HCT116 (cell line): ENCODE measurements around the gene TMEM204. TPM values are rescaled to one million over a fixed set of nuclear protein-coding genes. Genes with fewer than 3 reads are reported as not detected.

Experiments used
- ATAC-seq: fragments of 200-7000 bp; cut with Tn5 transposase; 2 replicates; pipeline ENCODE4 v1.9.1; 2020; ENCODE audit warnings: mild to moderate bottlenecking, moderate library complexity
- BruUV-seq: library from RNA; stranded (reverse); fragments of 400-500 nt; replicated peaks from 2 replicates; lab custom pipeline; 2021; lab: Mats Ljungman, UMichigan
- CTCF ChIA-PET: fragments of 300-600 bp; sonication (Branson Sonifier 250); formaldehyde crosslinking; loops from one replicate; lab custom pipeline; 2021; ENCODE audit warnings: antibody characterized with exemption; lab: Charles Lee
- POLR2A ChIA-PET: fragments of 300-600, 350-600 bp; sonication (Branson Sonifier 250); formaldehyde crosslinking; loops from one replicate; lab custom pipeline; 2021; ENCODE audit warnings: antibody characterized with exemption; lab: Charles Lee
- RAD21 ChIA-PET, 2 experiments: fragments of 300-600 bp; sonication (Branson Sonifier 250); formaldehyde crosslinking; loops; one replicate each; lab custom pipeline; 2023; ENCODE audit warnings: low total read pairs in 2 of 2; ENCODE audit not compliant: uncharacterized antibody in 2 of 2, unreplicated experiment in 2 of 2, low non-redundant PET in 1 of 2; lab: Charles Lee
- DNase-seq: peaks from one replicate; pipeline ENCODE4 v3.0.0-alpha.2; 2010; ENCODE audit warnings: low read depth, low spot score
- H2AFZ ChIP-seq: fragments of 200-600 bp; shearing (Covaris generic), sonication (generic); 2 replicates; pipeline ENCODE4 v1.6.1; 2017; ENCODE audit warnings: low read depth, mixed run types, mixed read lengths, antibody characterized with exemption, low read length; ENCODE audit not compliant: poor library complexity, severe bottlenecking
- H3K27ac ChIP-seq: 2 replicates; pipeline ENCODE4 v1.5.1; 2012; ENCODE audit warnings: low read depth, low read length
- H3K27me3 ChIP-seq: fragments of 200-600 bp; sonication (generic); 2 replicates; pipeline ENCODE4 v1.6.1; 2016; ENCODE audit warnings: mixed run types, low read length, mixed read lengths; ENCODE audit not compliant: insufficient read depth
- H3K36me3 ChIP-seq, 2 experiments: fragments of 200-500 bp in 1 of 2; fragments of 200-600 bp in 1 of 2; sonication (Bioruptor generic) in 1 of 2; sonication (generic) in 1 of 2; 2 replicates each; pipeline versions ENCODE4 v1.5.1 to v1.6.1; 2014 to 2016; ENCODE audit warnings: low read length in 2 of 2, inconsistent platforms in 1 of 2, mixed read lengths in 1 of 2, mixed run types in 1 of 2; ENCODE audit not compliant: insufficient read depth in 2 of 2, control insufficient read depth in 1 of 2
- H3K4me1 ChIP-seq, 2 experiments: fragments of 200-600 bp in 1 of 2; sonication (generic) in 1 of 2; 2 replicates each; pipeline versions ENCODE4 v1.5.1 to v1.6.1; 2012 to 2017; ENCODE audit warnings: low read length in 2 of 2, inconsistent platforms in 1 of 2, mild to moderate bottlenecking in 1 of 2, mixed read lengths in 1 of 2, mixed run types in 1 of 2, moderate library complexity in 1 of 2; ENCODE audit not compliant: insufficient read depth in 2 of 2, control insufficient read depth in 1 of 2
- H3K4me2 ChIP-seq: fragments of 200-600 bp; sonication (generic); 2 replicates; pipeline ENCODE4 v1.6.1; 2017; ENCODE audit warnings: mixed run types, low read length, mixed read lengths
- H3K4me3 ChIP-seq, 2 experiments: fragments of 200-600 bp in 1 of 2; sonication (generic) in 1 of 2; replicated peaks in 1 of 2; 2 replicates each; pipeline ENCODE4 v1.5.1; 2011 to 2016; ENCODE audit warnings: low read length in 2 of 2, control low read depth in 1 of 2, low read depth in 1 of 2, mild to moderate bottlenecking in 1 of 2, mixed read lengths in 1 of 2, mixed run types in 1 of 2
- H3K79me2 ChIP-seq: fragments of 200-600 bp; sonication (generic); 2 replicates; pipeline ENCODE4 v1.6.1; 2017; ENCODE audit warnings: mild to moderate bottlenecking, mixed run types, low read length, moderate library complexity, mixed read lengths; ENCODE audit not compliant: insufficient read depth
- H3K9ac ChIP-seq: fragments of 200-600 bp; sonication (generic); 2 replicates; pipeline ENCODE4 v1.6.1; 2016; ENCODE audit warnings: low read length, mixed read lengths
- H3K9me2 ChIP-seq: fragments of 200-600 bp; sonication (generic), shearing (Covaris generic); 2 replicates; pipeline ENCODE4 v1.6.1; 2017; ENCODE audit warnings: mixed run types, mild to moderate bottlenecking, moderate library complexity; ENCODE audit not compliant: insufficient read depth
- H3K9me3 ChIP-seq, 2 experiments: fragments of 200-500 bp in 1 of 2; fragments of 200-600 bp in 1 of 2; sonication (Bioruptor generic) in 1 of 2; sonication (generic) in 1 of 2; 2 replicates each; pipeline ENCODE4 v1.6.1; 2014 to 2017; ENCODE audit warnings: low read length in 2 of 2, mixed read lengths in 2 of 2, inconsistent platforms in 1 of 2, low read depth in 1 of 2, mild to moderate bottlenecking in 1 of 2, mixed run types in 1 of 2, moderate library complexity in 1 of 2; ENCODE audit not compliant: control insufficient read depth in 1 of 2, insufficient read depth in 1 of 2
- H4K20me1 ChIP-seq: fragments of 200-600 bp; sonication (generic), shearing (Covaris generic); 2 replicates; pipeline ENCODE4 v1.6.1; 2017; ENCODE audit warnings: mixed run types, mild to moderate bottlenecking, moderate library complexity; ENCODE audit not compliant: insufficient read depth
- CBX3 ChIP-seq: IDR thresholded peaks from 2 replicates; pipeline ENCODE4 v1.6.1; 2012; ENCODE audit warnings: low read depth
- CEBPB ChIP-seq: IDR thresholded peaks from 2 replicates; pipeline ENCODE4 v1.6.1; 2012; ENCODE audit warnings: low read depth
- CTCF ChIP-seq, 3 experiments: fragments of 200-600 bp in 1 of 3; sonication (generic) in 1 of 3; IDR thresholded peaks in 2 of 3; conservative IDR thresholded peaks in 1 of 3; 2 replicates each; pipeline ENCODE4 v1.5.1; 2012 to 2017; ENCODE audit warnings: low read depth in 2 of 3, low read length in 2 of 3, antibody characterized with exemption in 1 of 3, borderline replicate concordance in 1 of 3, control low read depth in 1 of 3, mild to moderate bottlenecking in 1 of 3, mixed read lengths in 1 of 3, mixed run types in 1 of 3, moderate library complexity in 1 of 3; ENCODE audit not compliant: insufficient read depth in 1 of 3
- EGR1 ChIP-seq: IDR thresholded peaks from 2 replicates; pipeline ENCODE4 v1.6.1; 2012; ENCODE audit warnings: low read depth
- EZH2 ChIP-seq: fragments of 200-600 bp; sonication (generic); IDR thresholded peaks from 2 replicates; pipeline ENCODE4 v1.6.1; 2017; ENCODE audit warnings: antibody characterized with exemption, mixed run types
- EZH2phosphoT487 ChIP-seq: fragments of 200-600 bp; IDR thresholded peaks from 2 replicates; pipeline ENCODE4 v1.6.1; 2018; ENCODE audit warnings: antibody characterized with exemption, borderline replicate concordance
- FOSL1 ChIP-seq: IDR thresholded peaks from 2 replicates; pipeline ENCODE4 v1.6.1; 2012; ENCODE audit warnings: low read depth
- JUND ChIP-seq: IDR thresholded peaks from 2 replicates; pipeline ENCODE4 v1.6.1; 2012
- MAX ChIP-seq: IDR thresholded peaks from 2 replicates; pipeline ENCODE4 v1.6.1; 2012
- POLR2A ChIP-seq: IDR thresholded peaks from 2 replicates; pipeline ENCODE4 v1.7.0; 2011; ENCODE audit warnings: borderline replicate concordance; ENCODE audit not compliant: insufficient read depth, insufficient read length; ENCODE audit errors: extremely low read depth
- POLR2AphosphoS5 ChIP-seq: IDR thresholded peaks from 2 replicates; pipeline ENCODE4 v1.6.1; 2011; ENCODE audit warnings: mild to moderate bottlenecking, low read depth, low read length, moderate library complexity
- RAD21 ChIP-seq: IDR thresholded peaks from 2 replicates; pipeline ENCODE4 v1.6.1; 2012; ENCODE audit warnings: low read depth, mild to moderate bottlenecking
- REST ChIP-seq: IDR thresholded peaks from 2 replicates; pipeline ENCODE4 v1.6.1; 2012; ENCODE audit warnings: low read depth
- SIN3A ChIP-seq: IDR thresholded peaks from 2 replicates; pipeline ENCODE4 v1.6.1; 2012; ENCODE audit warnings: low read depth
- SP1 ChIP-seq: IDR thresholded peaks from 2 replicates; pipeline ENCODE4 v1.6.1; 2012; ENCODE audit warnings: low read depth
- YY1 ChIP-seq: IDR thresholded peaks from 2 replicates; pipeline ENCODE4 v1.6.1; 2011; ENCODE audit warnings: low read length, low read depth, moderate library complexity, mild to moderate bottlenecking; ENCODE audit not compliant: insufficient replicate concordance; ENCODE audit errors: extremely low read depth
- ZBTB33 ChIP-seq: IDR thresholded peaks from 2 replicates; pipeline ENCODE4 v1.6.1; 2011; ENCODE audit warnings: mild to moderate bottlenecking, low read length, moderate library complexity; ENCODE audit not compliant: insufficient replicate concordance; ENCODE audit errors: extremely low read depth
- ZFX ChIP-seq: fragments of 450-650 bp; IDR thresholded peaks from 2 replicates; pipeline ENCODE4 v1.6.1; 2017
- ZNF274 ChIP-seq: fragments of 200-500 bp; sonication (Bioruptor generic); IDR thresholded peaks from 2 replicates; pipeline ENCODE4 v1.6.1; 2014; ENCODE audit warnings: mild to moderate bottlenecking, low read depth, low read length, inconsistent platforms
- intact Hi-C: fragments of 100-400 bp; cut with micrococcal nuclease; formaldehyde crosslinking; loops from 2 replicates; pipeline ENCODE4 v1.10.0; 2022
- total RNA-seq: library from RNA; stranded (reverse); gene quantifications from one replicate; pipeline ENCODE4 v1.2.1, GENCODE V29; 2021; ENCODE audit not compliant: unreplicated experiment
- TF ChIP-seq, protein P1 (sequence below): IDR thresholded peaks from 2 replicates; pipeline ENCODE4 v1.6.1; 2012

TMEM204 gene
- total RNA-seq, 1 experiment from 2014 or later: 0.22 TPM

- TF ChIP-seq YY1 (no peak), EZH2phosphoT487 (no peak), EGR1 (no peak), ZNF274 (no peak), CBX3 (no peak), POLR2A (no peak), SP1 (no peak), FOSL1 (no peak), ZBTB33 (no peak), REST (no peak), RAD21 (no peak), SIN3A (no peak), CTCF (IDR thresholded peaks at IDR 0.05 in 2 of 3, conservative IDR thresholded peaks at IDR 0.05 in 1 of 3; ENCODE audit: borderline replicate concordance in 1 of 3, insufficient read depth in 1 of 3, low read depth in 2 of 3, low read length in 2 of 3) (no peak), EZH2 (no peak), JUND (no peak), CEBPB (no peak), ZFX (no peak), POLR2AphosphoS5 (no peak), MAX (no peak)
- TF ChIP-seq, protein P1, sequence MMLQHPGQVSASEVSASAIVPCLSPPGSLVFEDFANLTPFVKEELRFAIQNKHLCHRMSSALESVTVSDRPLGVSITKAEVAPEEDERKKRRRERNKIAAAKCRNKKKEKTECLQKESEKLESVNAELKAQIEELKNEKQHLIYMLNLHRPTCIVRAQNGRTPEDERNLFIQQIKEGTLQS: no peak
- TF ChIP-seq, all 23 proteins: peak for 0
- H3K9me2 ChIP-seq: no peaks in the 10 kb centered on the region
- BruUV-seq: no TSS peak
- ATAC-seq (no peak), DNase-seq (no peak)
- no peak overlapping the region for H3K4me3 ChIP-seq
- H3K4me1 ChIP-seq: peaks cover 19 to 25% of the 10 kb centered on the region in 2 experiments
- no peak overlapping the region for H3K4me2 ChIP-seq
- no peaks in the 10 kb centered on the region for H4K20me1 ChIP-seq
- CTCF ChIA-PET: no interaction called here
- intact Hi-C loops: no loop called here
- RAD21 ChIA-PET: no interaction called here
- no peaks in the 10 kb centered on the region for H3K27me3 ChIP-seq
- no peaks in the 10 kb centered on the region for H3K36me3 ChIP-seq
- H3K27ac ChIP-seq: no peak overlapping the region
- no peak overlapping the region for H3K9ac ChIP-seq
- POLR2A ChIA-PET: no interaction called here
- no peaks in the 10 kb centered on the region for H3K9me3 ChIP-seq
- H2AFZ ChIP-seq: no peak overlapping the region
- no peaks in the 10 kb centered on the region for H3K79me2 ChIP-seq
Observed at GRCh38 chr16:1540556-1540855, 7.0 kb downstream of the TMEM204 start.
